Peyer's patch (tissue), 4 donors: Measurements from ENCODE around the gene FAM204A. TPM values are rescaled to one million over a fixed set of nuclear protein-coding genes. Genes with fewer than 3 reads are reported as not detected.

Source experiments
- DNase-seq, 3 donors: peaks; one replicate each; pipeline ENCODE4 v3.0.0-alpha.2; 2017 to 2019
- H3K27ac ChIP-seq, 4 donors: fragments of 200-600 bp; sonication (generic); one replicate each; pipeline ENCODE4 v1.5.1; 2016 to 2019
- H3K27me3 ChIP-seq, 2 donors: fragments of 200-600 bp; sonication (generic); one replicate each; pipeline ENCODE4 v1.5.1; 2019
- H3K36me3 ChIP-seq, 3 donors: fragments of 200-600 bp; sonication (generic); one replicate each; pipeline ENCODE4 v1.5.1; 2016 to 2019
- H3K4me1 ChIP-seq, 4 donors: fragments of 200-600 bp; sonication (generic); one replicate each; pipeline ENCODE4 v1.5.1; 2016 to 2019
- H3K4me3 ChIP-seq, 4 donors: fragments of 200-600 bp; sonication (generic); 1 replicate in 3 of 4; 2 replicates in 1 of 4; pipeline ENCODE4 v1.5.1; 2016 to 2019; ENCODE audit warnings: mild to moderate bottlenecking in 1 of 4
- H3K9me3 ChIP-seq, 4 donors: fragments of 200-600 bp; sonication (generic); one replicate each; pipeline ENCODE4 v1.5.1; 2016 to 2019; ENCODE audit warnings: mild to moderate bottlenecking in 1 of 4
- CTCF ChIP-seq, 6 experiments: fragments of 450-650 bp in 4 of 6; fragments of 200-600 bp in 2 of 6; sonication (generic) in 1 of 6; IDR thresholded peaks; one replicate each; pipeline ENCODE4 v1.5.1; 2017 to 2019; ENCODE audit warnings: antibody characterized with exemption in 6 of 6, mild to moderate bottlenecking in 3 of 6, moderate library complexity in 1 of 6
- POLR2A ChIP-seq, 2 donors: fragments of 450-650 bp; IDR thresholded peaks; one replicate each; pipeline ENCODE4 v1.5.1; 2017; ENCODE audit warnings: antibody characterized with exemption in 2 of 2, mild to moderate bottlenecking in 2 of 2, moderate library complexity in 2 of 2
- total RNA-seq, 4 donors: library from RNA; depleted of rRNA; stranded (reverse); fragments of >200 nt; gene quantifications; one replicate each; pipeline ENCODE4 v1.1.0, GENCODE V29; 2016

The FAM204A gene
- total RNA-seq = 10 to 100 TPM; 18.4 to 68.5 (median 23.8) TPM

DNA sequence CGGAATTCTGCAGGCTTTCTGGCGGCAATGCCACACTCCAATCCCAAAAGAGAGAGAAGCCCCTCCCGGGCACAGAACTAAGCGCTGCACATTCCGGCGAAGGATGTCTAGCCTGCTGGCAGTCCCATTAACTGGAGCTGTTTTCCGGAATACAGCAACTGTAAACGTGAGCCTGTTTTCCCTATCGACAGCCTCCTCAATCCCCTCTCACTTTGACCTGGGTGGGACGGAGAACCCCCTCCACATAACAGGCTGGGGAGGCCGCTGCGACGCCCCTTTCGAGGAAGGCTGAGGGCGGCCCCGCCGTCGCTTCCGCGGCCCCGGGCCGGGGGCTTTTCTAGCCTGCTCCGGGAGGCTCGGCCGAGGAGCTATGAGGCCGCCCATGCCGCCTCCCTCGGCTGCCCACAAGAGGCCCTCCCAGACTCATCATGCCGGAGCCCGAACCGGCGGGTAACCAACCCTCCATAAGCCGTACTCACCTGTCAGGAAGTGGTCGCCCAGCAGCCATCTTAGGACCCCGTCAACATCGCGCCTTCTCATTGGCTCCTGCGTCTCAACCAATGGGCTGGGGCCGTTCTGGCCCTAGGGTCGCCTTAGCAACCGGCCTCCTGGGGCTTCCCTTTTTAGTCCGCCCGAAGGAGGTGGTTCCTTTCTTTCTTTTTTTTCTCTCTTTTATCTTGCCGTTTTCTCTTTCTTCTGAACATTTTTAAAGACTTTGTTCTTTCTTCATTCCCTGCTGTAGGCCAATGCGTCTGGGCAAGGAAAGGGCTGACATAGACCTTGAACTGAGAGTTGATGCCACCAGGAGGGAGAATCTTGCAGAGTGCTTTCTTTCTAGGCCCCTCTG lies at the start of gene FAM204A:
Gene FAM204A (minus strand): TSS at position 534 of the 847 bp plus-strand sequence. CDS start 5,909 bp downstream, outside the sequence.
- DNase-seq = peak; percentile 94 to 97 (median 95)
- TF ChIP-seq CTCF (IDR thresholded peaks at IDR 0.05) (no peak), POLR2A (IDR thresholded peaks at IDR 0.05) (peak; percentile 11 to 30)
- Histone ChIP-seq H3K27ac (peak within 1 kb of the TSS; percentile 64 to 82 (median 77)), H3K4me3 (peak within 1 kb of the TSS; percentile 85 to 97 (median 90)), H3K27me3 (no peaks in the 10 kb centered on the region), H3K9me3 (no peaks in the 10 kb centered on the region), H3K36me3 (peaks cover 0 to 5% (median 0%) of the 10 kb centered on the region in 3 donors), H3K4me1 (peaks cover 0 to 10% (median 8%) of the 10 kb centered on the region in 4 donors)

GRCh38 chr10:118383699-118384098 lies 41.6 kb upstream of the FAM204A start:
- Histone ChIP-seq H3K9me3 (no peaks in the 10 kb centered on the region), H3K27ac (no peak overlapping the region), H3K36me3 (no peaks in the 10 kb centered on the region), H3K4me1 (no peaks in the 10 kb centered on the region), H3K4me3 (no peak overlapping the region), H3K27me3 (no peaks in the 10 kb centered on the region)
- DNase-seq = no peak
- TF ChIP-seq POLR2A (IDR thresholded peaks at IDR 0.05) (no peak), CTCF (IDR thresholded peaks at IDR 0.05) (no peak)

- Histone ChIP-seq H3K9me3 (no peaks in the 10 kb centered on the region), H3K27me3 (no peaks in the 10 kb centered on the region), H3K4me3 (no peak overlapping the region), H3K4me1 (no peaks in the 10 kb centered on the region), H3K36me3 (no peaks in the 10 kb centered on the region), H3K27ac (no peak overlapping the region)
- no peak for DNase-seq
- TF ChIP-seq CTCF (IDR thresholded peaks at IDR 0.05) = no peak
- TF ChIP-seq POLR2A (IDR thresholded peaks at IDR 0.05) = no peak
Observed at GRCh38 chr10:118383063-118383689, 41.1 kb upstream of the FAM204A start.

DNA sequence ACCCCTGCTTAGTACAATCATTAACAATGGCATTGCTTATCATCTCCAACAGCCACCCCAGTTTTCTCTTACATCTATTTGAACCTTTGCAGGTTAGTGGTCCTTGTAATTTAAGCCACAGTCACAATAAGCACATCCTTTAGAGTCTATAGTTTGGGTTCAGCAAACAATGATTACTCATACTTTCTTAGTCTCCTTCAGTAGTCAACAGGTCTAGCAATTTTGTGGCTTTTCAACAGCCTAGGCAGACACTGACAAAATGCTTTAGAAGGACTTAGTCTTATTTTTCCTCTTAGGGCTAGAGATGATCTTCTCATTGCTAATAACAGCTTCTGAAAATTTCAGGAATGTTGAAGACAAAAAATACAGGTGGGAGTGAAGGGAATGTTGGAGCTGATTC lies 32.3 kb upstream of the FAM204A start:
- Histone ChIP-seq H3K9me3 (no peaks in the 10 kb centered on the region), H3K27ac (no peak overlapping the region), H3K27me3 (no peaks in the 10 kb centered on the region), H3K4me1 (no peaks in the 10 kb centered on the region), H3K36me3 (no peaks in the 10 kb centered on the region), H3K4me3 (no peak overlapping the region)
- TF ChIP-seq POLR2A (IDR thresholded peaks at IDR 0.05) = no peak
- no peak for TF ChIP-seq CTCF (IDR thresholded peaks at IDR 0.05)
- DNase-seq = no peak

GRCh38 chr10:118373786-118374185 lies 31.7 kb upstream of the FAM204A start:
- H3K27me3 ChIP-seq = no peaks in the 10 kb centered on the region
- TF ChIP-seq CTCF (IDR thresholded peaks at IDR 0.05) (no peak), POLR2A (IDR thresholded peaks at IDR 0.05) (no peak)
- H3K36me3 ChIP-seq = no peaks in the 10 kb centered on the region
- no peaks in the 10 kb centered on the region for H3K9me3 ChIP-seq
- no peaks in the 10 kb centered on the region for H3K4me1 ChIP-seq
- DNase-seq = no peak
- H3K27ac ChIP-seq = no peak overlapping the region
- no peak overlapping the region for H3K4me3 ChIP-seq
